ENCODE results near the gene PLXNC1.
"Not testable (repeated sequence)": the region's sequence is repeated elsewhere in the genome, so short reads cannot be mapped to it uniquely, and the experiment has no call there.

The PLXNC1 gene

DNA sequence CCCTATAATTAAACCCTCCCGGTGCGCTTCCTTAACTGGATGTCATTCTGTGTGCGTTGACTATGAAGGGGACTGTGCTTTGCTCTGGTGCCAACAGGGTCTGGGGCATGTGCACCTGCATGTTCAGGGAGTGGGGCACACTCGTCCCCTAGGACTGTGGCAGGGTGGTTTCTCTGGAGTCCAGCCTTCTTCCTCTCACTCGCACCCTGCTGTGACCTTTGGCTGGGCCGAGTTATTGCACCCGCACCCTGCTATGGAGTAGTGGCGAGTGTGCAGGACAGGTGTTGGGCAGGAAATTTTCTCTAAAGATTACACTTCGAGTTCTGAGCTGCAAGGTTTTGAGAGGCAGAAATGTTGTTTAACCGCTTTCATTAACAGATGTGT is 138.9 kb downstream of the PLXNC1 start:
- DNase-seq (ENCODE audit: low read depth in 2 of 2, low spot score in 1 of 2) = no peak

- no peak for DNase-seq (ENCODE audit: low read depth in 2 of 2, low spot score in 1 of 2)
Measured at GRCh38 chr12:94289461-94290312, 141.3 kb downstream of the PLXNC1 start.

- no peak for DNase-seq (ENCODE audit: low read depth in 2 of 2, low spot score in 1 of 2)
Measured at GRCh38 chr12:94290353-94290752, 142.0 kb downstream of the PLXNC1 start.

GRCh38 chr12:94297096-94297699 is 148.8 kb downstream of the PLXNC1 start:
- DNase-seq (ENCODE audit: low read depth in 2 of 2, low spot score in 1 of 2) = no peak

DNA sequence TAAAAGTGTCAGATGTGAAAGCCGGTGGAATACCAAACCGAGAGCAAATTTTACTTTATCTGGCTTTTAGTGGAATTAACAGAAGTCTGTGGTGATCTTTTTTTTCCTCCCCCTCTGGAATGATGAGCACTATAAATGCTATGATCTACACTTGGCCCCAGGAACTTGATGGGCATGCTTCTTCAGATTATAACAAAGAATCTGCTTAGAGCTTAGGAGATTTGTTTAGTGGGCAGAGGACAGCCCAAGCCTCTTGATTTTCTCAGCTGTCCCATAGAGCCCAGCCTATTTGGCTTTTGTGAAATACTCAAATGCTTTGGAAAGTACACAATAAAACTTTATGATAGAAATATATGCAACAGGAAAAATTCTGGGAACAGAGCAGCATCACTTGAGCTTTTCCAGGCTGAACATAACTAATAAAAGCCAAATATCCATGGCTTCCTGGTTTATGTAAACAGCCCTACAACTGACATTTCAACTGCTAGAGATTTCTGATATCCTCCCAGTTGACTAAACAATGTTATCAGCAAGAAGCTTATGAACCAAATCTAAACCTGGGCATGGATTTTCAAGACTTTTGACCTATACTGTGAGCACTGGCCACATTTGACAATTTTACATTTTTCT is 149.6 kb downstream of the PLXNC1 start:
- DNase-seq (ENCODE audit: low read depth in 2 of 2, low spot score in 1 of 2) = no peak

DNA sequence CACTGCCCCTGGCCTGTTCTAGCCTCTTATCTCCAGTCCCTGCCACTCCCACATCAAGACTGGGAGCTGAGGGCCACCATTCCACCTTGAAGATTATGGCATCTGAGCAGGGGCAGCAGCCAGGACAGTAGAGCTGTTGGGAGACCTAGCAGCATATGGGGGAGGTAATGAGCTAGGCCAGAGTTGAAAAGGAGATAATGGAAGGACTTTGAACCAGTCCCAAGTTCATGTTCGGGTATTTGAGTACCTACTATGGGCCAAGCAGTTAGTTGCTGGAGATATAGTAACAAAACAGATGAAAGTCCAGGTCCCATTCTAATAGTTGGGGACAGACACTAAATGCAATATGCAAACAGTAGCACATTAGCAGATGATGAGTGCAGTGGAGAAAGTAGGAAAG is 151.5 kb downstream of the PLXNC1 start:
- DNase-seq (ENCODE audit: low read depth in 2 of 2, low spot score in 1 of 2) = no peak

DNA sequence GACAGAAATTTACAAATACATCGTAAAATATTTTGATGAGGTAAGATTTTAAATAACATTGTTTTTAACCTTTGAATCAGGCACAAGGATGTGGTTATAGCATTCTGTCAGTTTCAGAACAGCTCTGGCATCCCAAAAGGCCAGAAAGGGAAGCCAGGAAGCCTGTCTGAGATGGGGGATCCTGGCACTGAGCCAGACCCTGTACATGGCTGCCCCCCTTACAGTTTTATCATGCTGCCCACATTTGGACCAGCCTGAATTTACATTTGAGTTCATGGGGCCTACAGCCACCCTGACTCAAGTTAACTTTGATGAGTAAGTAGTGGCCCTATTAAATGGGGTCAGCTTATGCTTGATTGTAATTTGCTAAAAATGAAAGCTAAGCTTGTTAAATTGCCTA is 155.6 kb downstream of the PLXNC1 start:
- no peak for DNase-seq (ENCODE audit: low read depth in 2 of 2, low spot score in 1 of 2)

DNA sequence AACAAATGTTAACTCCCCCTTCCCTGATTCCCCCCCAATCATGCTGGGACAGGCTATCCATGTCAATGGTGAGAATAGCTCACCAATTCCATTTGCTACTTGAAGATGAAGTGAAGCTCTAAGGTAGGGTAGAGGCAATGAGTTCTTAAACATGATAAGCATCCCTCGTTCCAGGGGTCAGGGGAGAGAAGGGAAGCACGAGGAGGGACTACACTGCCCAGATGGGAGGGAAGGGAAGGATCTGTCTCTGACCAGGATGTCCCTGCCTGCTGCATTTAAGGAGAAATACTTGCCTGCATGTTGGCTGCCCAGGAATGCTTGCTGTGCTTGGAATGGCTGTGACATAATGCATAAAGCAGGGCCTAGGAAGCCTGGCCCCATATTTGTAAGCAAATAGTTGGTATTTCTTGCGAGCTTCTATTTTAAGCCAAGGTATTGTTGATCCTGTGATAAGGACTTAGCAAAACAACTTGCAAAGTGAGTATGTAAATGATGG is 156.2 kb downstream of the PLXNC1 start:
- DNase-seq (ENCODE audit: low read depth in 2 of 2, low spot score in 1 of 2) = no peak

- DNase-seq (ENCODE audit: low read depth in 2 of 2, low spot score in 1 of 2) = no peak
Measured at GRCh38 chr12:94305130-94305957, 157.0 kb downstream of the PLXNC1 start.

DNA sequence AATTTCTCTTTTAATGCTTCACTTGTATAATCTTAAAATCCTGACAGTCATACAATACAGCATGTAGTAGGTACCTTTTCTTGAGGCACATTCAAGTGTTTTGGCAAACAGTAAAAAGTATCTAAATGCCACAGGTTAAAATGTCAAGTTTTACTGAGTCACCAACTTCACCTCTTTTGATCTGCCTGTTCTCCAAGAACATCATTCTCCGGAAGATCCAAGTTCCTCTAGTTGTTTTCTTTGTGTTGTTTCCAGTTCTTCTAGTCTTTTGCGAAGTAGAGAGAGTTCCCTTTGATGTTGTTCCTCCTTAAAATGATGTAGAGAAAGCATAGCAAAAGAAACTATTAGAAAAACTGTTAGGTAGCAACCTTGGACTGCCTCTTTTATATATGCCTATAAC is 160.2 kb downstream of the PLXNC1 start:
- no peak for DNase-seq (ENCODE audit: low read depth in 2 of 2, low spot score in 1 of 2)

- DNase-seq (ENCODE audit: low read depth in 2 of 2, low spot score in 1 of 2) = no peak
Measured at GRCh38 chr12:94309373-94309772, 161.0 kb downstream of the PLXNC1 start.

DNA sequence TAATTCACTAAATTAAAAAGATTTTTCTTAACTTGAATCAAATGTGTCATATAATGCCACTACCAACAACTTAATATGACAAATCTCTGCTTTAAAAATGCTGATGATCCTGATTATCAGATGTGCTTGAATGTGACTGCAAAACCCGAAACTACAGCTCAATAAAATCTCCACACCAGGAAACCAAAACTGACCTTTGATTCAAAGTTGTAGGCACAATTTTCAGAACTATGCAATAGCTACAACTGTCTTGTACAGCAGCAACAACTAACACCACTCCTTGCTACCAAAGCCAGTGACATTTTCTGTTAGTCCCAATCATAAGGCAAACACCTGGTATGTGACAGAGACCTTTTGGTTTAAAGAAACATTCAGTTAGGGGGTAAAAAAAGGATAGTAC is 164.0 kb downstream of the PLXNC1 start:
- no peak for DNase-seq (ENCODE audit: low read depth in 2 of 2, low spot score in 1 of 2)

- not testable (repeated sequence) for DNase-seq (ENCODE audit: low read depth in 2 of 2, low spot score in 1 of 2)
Measured at GRCh38 chr12:94316600-94316999, 168.2 kb downstream of the PLXNC1 start.

DNA sequence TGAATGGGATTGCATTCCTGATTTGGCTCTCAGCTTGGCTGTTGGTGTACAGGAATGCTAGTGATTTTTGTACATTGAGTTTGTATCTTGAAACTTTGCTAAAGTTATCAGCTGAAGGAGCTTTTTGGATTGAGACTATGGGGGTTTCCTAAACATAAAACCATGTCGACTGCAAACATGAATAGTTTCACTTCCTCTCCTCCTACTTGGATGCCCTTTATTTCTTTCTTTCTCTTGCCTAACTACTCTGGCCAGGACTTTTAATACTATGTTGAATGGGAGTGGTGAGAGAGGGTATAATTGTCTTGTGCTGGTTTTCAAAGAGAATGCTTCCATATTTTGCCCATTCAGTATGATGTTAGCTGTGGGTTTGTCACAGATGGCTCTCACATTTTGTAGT is 169.8 kb downstream of the PLXNC1 start:
- no peak for DNase-seq (ENCODE audit: low read depth in 2 of 2, low spot score in 1 of 2)

GRCh38 chr12:94320109-94320508 is 171.7 kb downstream of the PLXNC1 start:
- no peak for DNase-seq (ENCODE audit: low read depth in 2 of 2, low spot score in 1 of 2)

DNA sequence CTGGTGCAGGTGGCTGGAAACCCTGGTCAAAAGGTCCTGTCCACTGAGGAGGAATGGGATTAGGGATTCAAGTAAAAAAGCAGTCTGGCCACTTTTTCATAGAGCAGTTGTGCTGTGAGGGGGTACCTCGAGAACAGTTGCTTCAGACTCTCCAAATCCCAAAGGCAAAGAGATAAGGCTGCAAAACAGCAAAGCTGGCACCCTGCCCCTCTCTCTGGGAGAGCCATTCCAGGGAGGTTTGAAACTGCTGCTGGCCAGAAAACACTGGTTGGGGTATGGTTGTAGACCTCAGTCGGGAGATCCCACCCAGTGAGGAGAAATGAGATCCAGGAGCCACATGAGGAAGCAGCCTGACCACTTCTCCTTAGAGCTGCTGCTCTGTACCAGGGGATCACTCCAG is 174.0 kb downstream of the PLXNC1 start:
- DNase-seq (ENCODE audit: low read depth in 2 of 2, low spot score in 1 of 2) = no peak

GRCh38 chr12:94326234-94326633 is 177.9 kb downstream of the PLXNC1 start:
- DNase-seq (ENCODE audit: low read depth in 2 of 2, low spot score in 1 of 2) = no peak

GRCh38 chr12:94326727-94327126 is 178.3 kb downstream of the PLXNC1 start:
- DNase-seq (ENCODE audit: low read depth in 2 of 2, low spot score in 1 of 2) = no peak

- no peak for DNase-seq (ENCODE audit: low read depth in 2 of 2, low spot score in 1 of 2)
Measured at GRCh38 chr12:94327809-94328208, 179.4 kb downstream of the PLXNC1 start.

- DNase-seq (ENCODE audit: low read depth in 2 of 2, low spot score in 1 of 2) = no peak
Measured at GRCh38 chr12:94329366-94329765, 181.0 kb downstream of the PLXNC1 start.

GRCh38 chr12:94333396-94333795 is 185.0 kb downstream of the PLXNC1 start:
- no peak for DNase-seq (ENCODE audit: low read depth in 2 of 2, low spot score in 1 of 2)
